Hepatocyte (in vitro differentiated cells): ENCODE results near the gene ATP6V1B1. TPM values are rescaled to one million over a fixed set of nuclear protein-coding genes. Genes with fewer than 3 reads are reported as not detected.

ENCODE experiments used
- DNase-seq: peaks from one replicate; pipeline ENCODE4 v3.0.0-alpha.2; 2016; ENCODE audit warnings: low spot score
- H2AFZ ChIP-seq: fragments of 200-600 bp; sonication (generic); 2 replicates; pipeline ENCODE4 v1.6.0; 2016; ENCODE audit warnings: antibody characterized with exemption, mild to moderate bottlenecking
- H3K27ac ChIP-seq: fragments of 200-600 bp; sonication (generic); 2 replicates; pipeline ENCODE4 v1.5.1; 2016; ENCODE audit warnings: mild to moderate bottlenecking
- H3K27me3 ChIP-seq: fragments of 200-600 bp; sonication (generic); 2 replicates; pipeline ENCODE4 v1.6.1; 2016
- H3K36me3 ChIP-seq: fragments of 200-600 bp; sonication (generic); replicated peaks from 2 replicates; pipeline ENCODE4 v1.5.1; 2016; ENCODE audit warnings: low read depth; ENCODE audit not compliant: insufficient read depth
- H3K4me1 ChIP-seq: fragments of 200-600 bp; sonication (generic); 2 replicates; pipeline ENCODE4 v1.5.1; 2016; ENCODE audit warnings: mild to moderate bottlenecking, moderate library complexity; ENCODE audit not compliant: insufficient read depth
- H3K4me2 ChIP-seq: fragments of 200-600 bp; sonication (generic); 2 replicates; pipeline ENCODE4 v1.6.0; 2016
- H3K4me3 ChIP-seq: fragments of 200-600 bp; sonication (generic); 2 replicates; pipeline ENCODE4 v1.5.1; 2016; ENCODE audit warnings: mild to moderate bottlenecking
- H3K79me2 ChIP-seq: fragments of 200-600 bp; sonication (generic); 2 replicates; pipeline ENCODE4 v1.6.0; 2017; ENCODE audit warnings: mild to moderate bottlenecking
- H3K9me2 ChIP-seq: fragments of 200-600 bp; sonication (generic); replicated peaks from 2 replicates; pipeline ENCODE4 v1.6.0; 2017; ENCODE audit warnings: mild to moderate bottlenecking; ENCODE audit not compliant: insufficient read depth
- H3K9me3 ChIP-seq: fragments of 200-600 bp; sonication (generic); 2 replicates; pipeline ENCODE4 v1.5.1; 2016; ENCODE audit warnings: low read depth, mild to moderate bottlenecking
- H4K20me1 ChIP-seq: fragments of 200-600 bp; sonication (generic); 2 replicates; pipeline ENCODE4 v1.6.0; 2016; ENCODE audit warnings: mild to moderate bottlenecking; ENCODE audit not compliant: insufficient read depth, poor library complexity, severe bottlenecking
- CTCF ChIP-seq: fragments of 200-600 bp; sonication (generic); IDR thresholded peaks from 2 replicates; pipeline ENCODE4 v1.5.1; 2016; ENCODE audit warnings: antibody characterized with exemption, mild to moderate bottlenecking; ENCODE audit not compliant: poor library complexity
- EZH2 ChIP-seq: fragments of 200-600 bp; sonication (generic); IDR thresholded peaks from 2 replicates; pipeline ENCODE4 v1.6.1; 2016; ENCODE audit warnings: antibody characterized with exemption, mild to moderate bottlenecking, borderline replicate concordance
- EZH2phosphoT487 ChIP-seq: fragments of 200-600 bp; sonication (generic); IDR thresholded peaks from one replicate; pipeline ENCODE4 v1.6.1; 2018; ENCODE audit warnings: antibody characterized with exemption, mild to moderate bottlenecking, low read depth, moderate library complexity; ENCODE audit not compliant: unreplicated experiment, severe bottlenecking
- WGBS: methylation state at CpG from one replicate; pipeline ENCODE4 v1.1.6; 2016; ENCODE audit warnings: low lambda C conversion rate; ENCODE audit errors: missing lambda C conversion rate; 5-methylcytosine and 5-hydroxymethylcytosine counted together
- polyA plus RNA-seq: library from polyadenylated mRNA; unstranded; fragments of >200 nt; fragmentation: Nextera tagmentation; extraction: Ambion mirVana; gene quantifications from 2 replicates; pipeline ENCODE4 v1.2.1, GENCODE V29; 2016
- total RNA-seq: library from RNA; depleted of rRNA; stranded (reverse); fragments of >200 nt; gene quantifications from 2 replicates; pipeline ENCODE4 v1.2.3, GENCODE V29; 2014

ATP6V1B1 gene
- total and polyA plus RNA-seq, 2 experiments from 2014 or later: 1.7 to 2.9 TPM

GRCh38 chr2:70961648-70961994, 25.9 kb downstream of the ATP6V1B1 start:
- peaks cover 34% of the 10 kb centered on the region for H3K27me3 ChIP-seq
- H4K20me1 ChIP-seq: no peaks in the 10 kb centered on the region
- WGBS: 69% methylated on average over 4 of the region's 4 CpGs
- H3K27ac ChIP-seq: no peak overlapping the region
- H3K4me2 ChIP-seq: no peak overlapping the region
- TF ChIP-seq EZH2phosphoT487 (no peak), EZH2 (no peak), CTCF (no peak)
- no peaks in the 10 kb centered on the region for H3K9me3 ChIP-seq
- no peaks in the 10 kb centered on the region for H3K79me2 ChIP-seq
- H2AFZ ChIP-seq: no peak overlapping the region
- H3K36me3 ChIP-seq: no peaks in the 10 kb centered on the region
- no peaks in the 10 kb centered on the region for H3K4me1 ChIP-seq
- H3K4me3 ChIP-seq: no peak overlapping the region
- DNase-seq: no peak
- no peaks in the 10 kb centered on the region for H3K9me2 ChIP-seq

- peaks cover 40% of the 10 kb centered on the region for H3K27me3 ChIP-seq
- peak; percentile 3 for DNase-seq
- no peak for TF ChIP-seq EZH2phosphoT487
- no peak for TF ChIP-seq EZH2
- no peak for TF ChIP-seq CTCF
These were observed 26.6 kb downstream of the ATP6V1B1 start for GRCh38 chr2:70962211-70962884.

GRCh38 chr2:70962885-70963878, 27.5 kb downstream of the ATP6V1B1 start:
- no peaks in the 10 kb centered on the region for H3K9me2 ChIP-seq
- no peaks in the 10 kb centered on the region for H4K20me1 ChIP-seq
- no peak for TF ChIP-seq EZH2
- TF ChIP-seq EZH2phosphoT487: no peak
- no peak for TF ChIP-seq CTCF
- no peaks in the 10 kb centered on the region for H3K36me3 ChIP-seq
- no peaks in the 10 kb centered on the region for H3K9me3 ChIP-seq
- no peaks in the 10 kb centered on the region for H3K79me2 ChIP-seq
- H3K4me3 ChIP-seq: no peak overlapping the region
- H3K27me3 ChIP-seq: peaks cover 46% of the 10 kb centered on the region
- H3K4me1 ChIP-seq: no peaks in the 10 kb centered on the region
- no peak overlapping the region for H3K4me2 ChIP-seq
- H3K27ac ChIP-seq: no peak overlapping the region
- H2AFZ ChIP-seq: no peak overlapping the region
- peak; percentile 2 for DNase-seq
- 78% methylated on average over 18 of the region's 18 CpGs for WGBS

More at GRCh38 chr2:70962211-70962884, 26.6 kb downstream of the ATP6V1B1 start:
- H3K4me3 ChIP-seq: no peak overlapping the region
- no peaks in the 10 kb centered on the region for H3K4me1 ChIP-seq
- H3K27ac ChIP-seq: no peak overlapping the region
- no peaks in the 10 kb centered on the region for H4K20me1 ChIP-seq
- no peaks in the 10 kb centered on the region for H3K9me3 ChIP-seq
- no peak overlapping the region for H3K4me2 ChIP-seq
- no peaks in the 10 kb centered on the region for H3K36me3 ChIP-seq
- no peaks in the 10 kb centered on the region for H3K9me2 ChIP-seq
- WGBS: 82% methylated on average over 12 of the region's 12 CpGs
- no peaks in the 10 kb centered on the region for H3K79me2 ChIP-seq
- H2AFZ ChIP-seq: no peak overlapping the region
